Fibroblast of villous mesenchyme (primary cell): ENCODE results near the gene LINC00305. TPM values are rescaled to one million over a fixed set of nuclear protein-coding genes. Genes with fewer than 3 reads are reported as not detected.

Experiments used
- DNase-seq: peaks from one replicate; pipeline ENCODE4 v3.0.0-alpha.2; 2010; ENCODE audit warnings: low read depth
- H3K4me3 ChIP-seq: 2 replicates; pipeline ENCODE4 v1.5.1; 2011; ENCODE audit warnings: low read depth, mild to moderate bottlenecking, low read length
- total RNA-seq: library from RNA; depleted of rRNA; stranded (reverse); fragments of >200 nt; gene quantifications from 2 replicates; pipeline ENCODE4 v1.2.3, GENCODE V29; 2012
- TF ChIP-seq, protein P1 (sequence below): IDR thresholded peaks from 2 replicates; pipeline ENCODE4 v1.5.1; 2012; ENCODE audit warnings: low read depth, mild to moderate bottlenecking, low read length; ENCODE audit not compliant: insufficient read depth

LINC00305 gene
- total RNA-seq, 1 donor: not detected

DNA sequence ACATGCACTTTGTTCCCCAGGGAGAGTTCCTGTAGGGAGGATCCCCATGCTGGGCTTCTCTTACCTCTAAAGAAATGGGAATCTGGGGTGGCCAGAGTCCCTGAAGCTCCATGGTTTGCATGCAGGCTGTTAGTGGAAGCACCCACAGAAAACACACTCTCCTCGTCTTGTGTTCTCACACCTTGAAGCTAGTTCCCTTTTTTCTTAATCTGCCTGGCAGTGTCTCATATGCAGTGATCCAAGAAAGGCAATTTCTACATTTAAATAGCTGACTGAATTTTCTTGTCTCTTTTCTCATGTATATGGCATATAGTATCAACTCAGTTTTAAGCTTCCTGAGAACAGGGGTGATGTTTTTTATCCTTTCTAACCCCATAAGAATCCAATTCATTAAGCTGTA lies 65.0 kb downstream of the LINC00305 start:
- no peak for DNase-seq
- TF ChIP-seq, protein P1, sequence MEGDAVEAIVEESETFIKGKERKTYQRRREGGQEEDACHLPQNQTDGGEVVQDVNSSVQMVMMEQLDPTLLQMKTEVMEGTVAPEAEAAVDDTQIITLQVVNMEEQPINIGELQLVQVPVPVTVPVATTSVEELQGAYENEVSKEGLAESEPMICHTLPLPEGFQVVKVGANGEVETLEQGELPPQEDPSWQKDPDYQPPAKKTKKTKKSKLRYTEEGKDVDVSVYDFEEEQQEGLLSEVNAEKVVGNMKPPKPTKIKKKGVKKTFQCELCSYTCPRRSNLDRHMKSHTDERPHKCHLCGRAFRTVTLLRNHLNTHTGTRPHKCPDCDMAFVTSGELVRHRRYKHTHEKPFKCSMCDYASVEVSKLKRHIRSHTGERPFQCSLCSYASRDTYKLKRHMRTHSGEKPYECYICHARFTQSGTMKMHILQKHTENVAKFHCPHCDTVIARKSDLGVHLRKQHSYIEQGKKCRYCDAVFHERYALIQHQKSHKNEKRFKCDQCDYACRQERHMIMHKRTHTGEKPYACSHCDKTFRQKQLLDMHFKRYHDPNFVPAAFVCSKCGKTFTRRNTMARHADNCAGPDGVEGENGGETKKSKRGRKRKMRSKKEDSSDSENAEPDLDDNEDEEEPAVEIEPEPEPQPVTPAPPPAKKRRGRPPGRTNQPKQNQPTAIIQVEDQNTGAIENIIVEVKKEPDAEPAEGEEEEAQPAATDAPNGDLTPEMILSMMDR: no peak
- no peak overlapping the region for H3K4me3 ChIP-seq

DNA sequence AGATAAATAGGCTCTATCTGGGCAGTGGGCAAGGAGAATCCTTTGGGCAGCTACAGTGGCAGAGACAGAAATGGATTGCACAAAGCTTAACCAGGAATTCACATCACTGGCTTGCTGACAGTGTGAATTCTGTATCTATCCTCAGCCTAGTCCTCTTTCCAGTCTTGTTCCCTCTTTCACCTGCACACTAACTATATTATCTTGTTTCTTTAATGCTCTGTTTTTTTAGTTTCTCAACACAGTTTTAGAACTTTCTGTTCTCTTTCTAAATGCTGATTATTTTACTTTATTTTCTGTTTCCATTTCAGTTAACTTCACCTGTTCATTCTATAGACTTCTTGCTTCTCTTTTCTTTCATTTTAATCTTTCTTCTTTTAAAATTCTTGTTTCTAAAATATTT lies 66.4 kb downstream of the LINC00305 start:
- TF ChIP-seq, protein P1: no peak
- no peak for DNase-seq
- no peak overlapping the region for H3K4me3 ChIP-seq

DNA sequence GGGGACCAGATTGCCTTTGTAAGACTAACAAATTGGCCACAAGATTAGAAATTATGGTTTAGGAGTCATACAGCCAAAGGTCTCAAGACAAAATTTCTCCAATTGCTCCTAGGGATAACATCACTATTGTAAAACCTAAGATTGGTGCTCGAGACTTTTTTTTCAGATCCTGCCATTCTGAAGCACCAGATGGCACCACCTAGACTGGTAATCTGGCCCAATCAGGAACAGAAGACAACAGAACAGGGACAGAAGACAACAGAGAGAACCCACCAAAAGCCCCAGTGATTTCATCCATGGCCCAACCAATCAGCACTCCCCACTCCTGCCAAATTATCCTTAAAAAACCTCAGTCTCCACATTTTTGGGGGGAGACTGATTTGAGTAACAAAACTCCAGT lies 66.8 kb downstream of the LINC00305 start:
- H3K4me3 ChIP-seq: no peak overlapping the region
- TF ChIP-seq, protein P1: no peak
- no peak for DNase-seq

DNA sequence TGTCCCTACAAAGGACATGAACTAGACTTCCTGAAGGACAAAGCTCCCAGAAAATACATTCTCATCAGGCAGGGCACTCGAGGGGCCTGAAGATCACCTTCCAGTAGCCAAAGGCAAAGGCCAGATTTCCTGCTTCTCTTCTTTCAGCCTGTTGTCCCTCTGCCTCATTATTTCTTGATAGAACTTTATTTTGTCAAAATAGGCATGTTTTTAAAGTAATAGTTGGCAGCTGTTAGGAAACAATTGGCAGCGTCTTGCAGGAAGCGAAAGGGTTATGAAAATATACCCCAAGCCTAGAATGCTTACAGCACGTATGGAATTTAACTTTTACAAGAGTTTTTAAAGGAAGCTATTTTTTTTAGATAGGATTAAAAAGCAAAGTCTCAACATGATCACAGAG lies 74.9 kb downstream of the LINC00305 start:
- TF ChIP-seq, protein P1: no peak
- no peak overlapping the region for H3K4me3 ChIP-seq
- DNase-seq: no peak

GRCh38 chr18:64055019-64055418 lies 93.9 kb downstream of the LINC00305 start:
- DNase-seq: no peak
- TF ChIP-seq, protein P1: no peak
- H3K4me3 ChIP-seq: no peak overlapping the region

- DNase-seq: no peak
- TF ChIP-seq, protein P1: no peak
- H3K4me3 ChIP-seq: no peak overlapping the region
These were observed 95.6 kb downstream of the LINC00305 start for GRCh38 chr18:64053246-64053645.

DNA sequence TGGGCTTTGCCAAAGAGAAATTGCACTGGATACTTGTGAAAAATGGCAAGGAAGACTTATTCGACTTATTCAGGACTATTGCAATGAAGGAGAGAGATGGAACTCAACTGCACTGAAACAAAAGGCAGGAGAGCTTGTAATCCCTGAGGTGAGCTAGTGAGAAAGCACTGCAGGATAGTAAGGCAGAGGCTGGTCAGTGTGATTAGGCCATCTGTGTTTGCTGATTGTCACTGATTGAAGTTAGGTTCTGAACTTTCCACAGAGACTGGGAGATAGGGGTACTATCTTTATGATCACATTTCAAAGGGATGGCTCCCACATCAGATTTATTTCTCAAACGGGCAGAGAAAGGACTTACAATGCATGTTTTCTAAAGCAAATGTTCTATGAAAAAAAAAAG lies 96.1 kb downstream of the LINC00305 start:
- H3K4me3 ChIP-seq: no peak overlapping the region
- DNase-seq: no peak
- TF ChIP-seq, protein P1: no peak
